PC-3 (cell line): ENCODE measurements around the gene CABP7. TPM values are rescaled to one million over a fixed set of nuclear protein-coding genes. Genes with fewer than 3 reads are reported as not detected.

Experiments
- ATAC-seq: fragments of 200-7000 bp; cut with Tn5 transposase; 2 replicates; pipeline ENCODE4 v1.9.1; 2020; ENCODE audit warnings: mild to moderate bottlenecking, moderate library complexity
- BruUV-seq: library from RNA; stranded (reverse); fragments of 400-500 nt; replicated peaks from 2 replicates; lab custom pipeline; 2021; lab: Mats Ljungman, UMichigan
- CTCF ChIA-PET: fragments of 300-600 bp; sonication (Branson Sonifier 250); formaldehyde crosslinking; loops from one replicate; lab custom pipeline; 2022; ENCODE audit warnings: antibody characterized with exemption; lab: Charles Lee
- POLR2A ChIA-PET: fragments of 300-600 bp; sonication (Branson Sonifier 250); formaldehyde crosslinking; loops from one replicate; lab custom pipeline; 2022; ENCODE audit warnings: antibody characterized with exemption; ENCODE audit not compliant: unreplicated experiment; lab: Charles Lee
- DNase-seq: peaks from one replicate; pipeline ENCODE4 v3.0.0-alpha.2; 2015
- H2AFZ ChIP-seq: fragments of 300-600 bp; sonication (generic); 2 replicates; pipeline ENCODE4 v1.6.0; 2016; ENCODE audit warnings: antibody characterized with exemption, low read length
- H3F3A ChIP-seq: fragments of 300-600 bp; sonication (generic); one replicate; pipeline ENCODE4 v1.6.0; 2017; ENCODE audit warnings: antibody characterized with exemption, low read length, control low read depth, mild to moderate bottlenecking; ENCODE audit not compliant: unreplicated experiment
- H3K27ac ChIP-seq: fragments of 300-600 bp; sonication (generic); 2 replicates; pipeline ENCODE4 v1.5.1; 2016; ENCODE audit warnings: mild to moderate bottlenecking, low read length
- H3K27me3 ChIP-seq: fragments of 300-600 bp; sonication (generic); 2 replicates; pipeline ENCODE4 v1.6.1; 2016; ENCODE audit warnings: low read length, mixed read lengths
- H3K36me3 ChIP-seq: fragments of 300-600 bp; sonication (generic); 2 replicates; pipeline ENCODE4 v1.6.1; 2016; ENCODE audit warnings: low read depth, mixed run types, low read length, mixed read lengths
- H3K4me1 ChIP-seq: fragments of 300-600 bp; sonication (generic); 2 replicates; pipeline ENCODE4 v1.5.1; 2016; ENCODE audit warnings: low read length; ENCODE audit not compliant: insufficient read depth
- H3K4me2 ChIP-seq: fragments of 300-600 bp; sonication (generic); 2 replicates; pipeline ENCODE4 v1.6.0; 2016; ENCODE audit warnings: low read length
- H3K4me3 ChIP-seq: fragments of 300-600 bp; sonication (generic); 2 replicates; pipeline ENCODE4 v1.5.1; 2016; ENCODE audit warnings: mild to moderate bottlenecking, low read length, mixed read lengths
- H3K79me2 ChIP-seq: fragments of 300-600 bp; sonication (generic); 2 replicates; pipeline ENCODE4 v1.6.1; 2017; ENCODE audit warnings: low read length, mixed read lengths
- H3K9ac ChIP-seq: fragments of 300-600 bp; sonication (generic); 2 replicates; pipeline ENCODE4 v1.6.0; 2016; ENCODE audit warnings: mild to moderate bottlenecking, low read length
- H3K9me2 ChIP-seq: fragments of 300-600 bp; sonication (generic); replicated peaks from 2 replicates; pipeline ENCODE4 v1.6.1; 2016; ENCODE audit warnings: mixed run types, low read length, mixed read lengths
- H3K9me3 ChIP-seq: fragments of 300-600 bp; sonication (generic); 2 replicates; pipeline ENCODE4 v1.6.1; 2016; ENCODE audit warnings: low read length, mixed read lengths
- H4K20me1 ChIP-seq: fragments of 300-600 bp; sonication (generic); 2 replicates; pipeline ENCODE4 v1.6.1; 2016; ENCODE audit warnings: low read length, mixed read lengths
- EZH2 ChIP-seq: fragments of 300-600 bp; sonication (generic); IDR thresholded peaks from one replicate; pipeline ENCODE4 v1.6.1; 2017; ENCODE audit warnings: antibody characterized with exemption, mild to moderate bottlenecking, low read length; ENCODE audit not compliant: unreplicated experiment
- EZH2phosphoT487 ChIP-seq: fragments of 300-600 bp; sonication (generic); IDR thresholded peaks from 2 replicates; pipeline ENCODE4 v1.6.1; 2018; ENCODE audit warnings: mild to moderate bottlenecking, antibody characterized with exemption, low read length, borderline replicate concordance
- intact Hi-C: fragments of 100-400 bp; cut with micrococcal nuclease; formaldehyde crosslinking; loops from 2 replicates; pipeline ENCODE4 v1.9.0; 2023
- total RNA-seq: library from RNA; depleted of rRNA; stranded (reverse); fragments of >200 nt; gene quantifications from 2 replicates; pipeline ENCODE4 v1.2.3, GENCODE V29; 2014
- TF ChIP-seq, protein P1 (sequence below): fragments of 300-600 bp; sonication (generic); conservative IDR thresholded peaks from 2 replicates; pipeline ENCODE4 v1.5.1; 2017; ENCODE audit warnings: antibody characterized with exemption, low read depth, mild to moderate bottlenecking, low read length

Gene CABP7
- total RNA-seq, 1 experiment from 2014 or later = 0.87 TPM

GRCh38 chr22:29726106-29726505 is 6.3 kb downstream of the CABP7 start:
- Histone ChIP-seq H3K36me3 (no peaks in the 10 kb centered on the region), H3F3A (no peaks in the 10 kb centered on the region), H3K9ac (no peak overlapping the region), H2AFZ (no peak overlapping the region), H3K4me3 (no peak overlapping the region), H3K79me2 (no peaks in the 10 kb centered on the region), H3K4me2 (no peak overlapping the region), H3K27ac (no peak overlapping the region), H3K9me3 (no peaks in the 10 kb centered on the region), H4K20me1 (no peaks in the 10 kb centered on the region), H3K9me2 (no peaks in the 10 kb centered on the region), H3K27me3 (no peaks in the 10 kb centered on the region), H3K4me1 (no peaks in the 10 kb centered on the region)
- ChIA-PET CTCF (no interaction called here), POLR2A (no interaction called here)
- DNase-seq = no peak
- no TSS peak for BruUV-seq
- TF ChIP-seq EZH2phosphoT487 (no peak), EZH2 (no peak)
- TF ChIP-seq, protein P1, sequence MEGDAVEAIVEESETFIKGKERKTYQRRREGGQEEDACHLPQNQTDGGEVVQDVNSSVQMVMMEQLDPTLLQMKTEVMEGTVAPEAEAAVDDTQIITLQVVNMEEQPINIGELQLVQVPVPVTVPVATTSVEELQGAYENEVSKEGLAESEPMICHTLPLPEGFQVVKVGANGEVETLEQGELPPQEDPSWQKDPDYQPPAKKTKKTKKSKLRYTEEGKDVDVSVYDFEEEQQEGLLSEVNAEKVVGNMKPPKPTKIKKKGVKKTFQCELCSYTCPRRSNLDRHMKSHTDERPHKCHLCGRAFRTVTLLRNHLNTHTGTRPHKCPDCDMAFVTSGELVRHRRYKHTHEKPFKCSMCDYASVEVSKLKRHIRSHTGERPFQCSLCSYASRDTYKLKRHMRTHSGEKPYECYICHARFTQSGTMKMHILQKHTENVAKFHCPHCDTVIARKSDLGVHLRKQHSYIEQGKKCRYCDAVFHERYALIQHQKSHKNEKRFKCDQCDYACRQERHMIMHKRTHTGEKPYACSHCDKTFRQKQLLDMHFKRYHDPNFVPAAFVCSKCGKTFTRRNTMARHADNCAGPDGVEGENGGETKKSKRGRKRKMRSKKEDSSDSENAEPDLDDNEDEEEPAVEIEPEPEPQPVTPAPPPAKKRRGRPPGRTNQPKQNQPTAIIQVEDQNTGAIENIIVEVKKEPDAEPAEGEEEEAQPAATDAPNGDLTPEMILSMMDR = no peak
- no peak for ATAC-seq
- intact Hi-C loops = no loop called here

DNA sequence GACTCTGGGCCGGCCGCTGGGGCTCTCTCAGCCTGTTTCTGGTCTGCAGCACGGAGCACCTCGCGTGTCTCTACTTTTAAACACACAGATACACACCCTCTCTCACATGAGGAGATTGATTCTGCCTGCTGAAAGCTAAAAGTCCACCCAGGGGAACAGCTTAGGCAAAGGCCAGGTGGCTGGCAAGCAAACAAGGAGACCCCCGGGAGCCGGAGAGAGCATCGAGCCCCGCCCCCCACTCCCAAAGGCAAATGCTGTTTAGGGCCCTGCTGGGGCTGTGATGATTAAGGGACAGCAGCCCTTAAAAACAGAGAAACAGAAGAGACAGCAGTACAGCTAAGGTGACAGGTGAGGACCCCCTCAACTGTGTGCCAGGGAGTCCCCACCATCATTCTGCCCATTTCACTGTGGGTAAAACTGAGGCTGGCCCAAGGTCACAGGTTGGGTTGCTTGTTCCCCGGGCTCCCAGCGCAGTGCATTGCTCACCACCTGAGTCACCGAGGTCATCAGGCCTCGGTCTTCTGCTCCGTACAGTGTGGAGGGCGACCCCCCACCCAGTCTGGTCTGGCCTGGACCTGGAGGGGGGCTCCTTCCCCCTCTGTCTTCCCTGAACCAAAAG is 6.8 kb downstream of the CABP7 start:
- ChIA-PET CTCF (no interaction called here), POLR2A (no interaction called here)
- no peaks in the 10 kb centered on the region for H4K20me1 ChIP-seq
- no peak overlapping the region for H3K9ac ChIP-seq
- no peak for ATAC-seq
- no peaks in the 10 kb centered on the region for H3K36me3 ChIP-seq
- no TSS peak for BruUV-seq
- no peaks in the 10 kb centered on the region for H3K9me3 ChIP-seq
- no peak for DNase-seq
- no peak overlapping the region for H2AFZ ChIP-seq
- H3K27me3 ChIP-seq = no peaks in the 10 kb centered on the region
- intact Hi-C loops = no loop called here
- no peak overlapping the region for H3K4me3 ChIP-seq
- H3F3A ChIP-seq = no peaks in the 10 kb centered on the region
- no peaks in the 10 kb centered on the region for H3K79me2 ChIP-seq
- no peaks in the 10 kb centered on the region for H3K9me2 ChIP-seq
- TF ChIP-seq, protein P1 = no peak
- no peak for TF ChIP-seq EZH2phosphoT487
- TF ChIP-seq EZH2 = no peak
- H3K27ac ChIP-seq = no peak overlapping the region
- no peak overlapping the region for H3K4me2 ChIP-seq
- no peaks in the 10 kb centered on the region for H3K4me1 ChIP-seq

DNA sequence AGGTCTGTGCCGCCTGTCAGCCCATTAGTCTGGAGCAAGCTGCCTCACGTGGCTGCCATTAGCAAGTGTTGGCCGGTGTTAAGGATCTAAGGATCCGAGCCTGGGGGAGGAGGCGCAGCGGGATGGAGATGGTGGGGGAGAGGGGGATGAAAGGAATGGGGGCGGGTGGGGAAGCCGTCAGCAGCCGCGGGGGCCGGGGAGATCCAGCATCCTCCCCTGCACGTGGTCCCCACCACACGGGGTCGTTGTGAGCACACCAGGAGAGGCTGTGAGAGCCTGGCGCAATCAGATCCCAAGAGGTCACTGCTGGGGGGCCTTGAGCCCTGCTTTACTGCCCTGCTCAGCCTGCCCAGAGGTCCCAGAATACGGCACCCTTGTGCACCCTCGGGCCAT is 7.3 kb downstream of the CABP7 start:
- ChIA-PET CTCF (no interaction called here), POLR2A (no interaction called here)
- Histone ChIP-seq H3K27me3 (no peaks in the 10 kb centered on the region), H3K9me2 (no peaks in the 10 kb centered on the region), H3K9ac (no peak overlapping the region), H3K4me2 (no peak overlapping the region), H3K4me3 (no peak overlapping the region), H3K27ac (no peak overlapping the region), H3K4me1 (no peaks in the 10 kb centered on the region), H4K20me1 (no peaks in the 10 kb centered on the region), H3K9me3 (no peaks in the 10 kb centered on the region), H3F3A (no peaks in the 10 kb centered on the region), H3K36me3 (no peaks in the 10 kb centered on the region), H2AFZ (no peak overlapping the region), H3K79me2 (no peaks in the 10 kb centered on the region)
- intact Hi-C loops = no loop called here
- TF ChIP-seq EZH2 = no peak
- TF ChIP-seq EZH2phosphoT487 = no peak
- TF ChIP-seq, protein P1 = 0 out of 2 replicates have a peak, but pooled peaks have one; percentile 27
- DNase-seq = no peak
- peak; percentile 46; the same call in 1 of the 2 replicates for ATAC-seq
- BruUV-seq = no TSS peak
